Neutrophil (primary cell): ENCODE data around the gene ZNF407.

Experiments
- H3K27ac ChIP-seq: fragments of 200-600 bp; sonication (generic); 2 replicates; pipeline ENCODE4 v1.5.1; 2016; ENCODE audit warnings: mild to moderate bottlenecking, moderate library complexity
- H3K27me3 ChIP-seq: fragments of 200-600 bp; sonication (generic); 2 replicates; pipeline ENCODE4 v1.6.0; 2016; ENCODE audit warnings: mild to moderate bottlenecking
- H3K36me3 ChIP-seq: fragments of 200-600 bp; sonication (generic); 2 replicates; pipeline ENCODE4 v1.5.1; 2017
- H3K4me1 ChIP-seq, 2 experiments: fragments of 200-600 bp in 1 of 2; sonication (generic) in 1 of 2; 1 replicate in 1 of 2; 2 replicates in 1 of 2; pipeline versions ENCODE4 v1.5.1 to v1.6.1; 2013 to 2016; ENCODE audit warnings: low read depth in 1 of 2, low read length in 1 of 2, mild to moderate bottlenecking in 1 of 2, moderate library complexity in 1 of 2; ENCODE audit not compliant: control insufficient read depth in 1 of 2, insufficient read depth in 1 of 2
- H3K4me3 ChIP-seq, 2 experiments: fragments of 200-600 bp in 1 of 2; sonication (generic) in 1 of 2; 1 replicate in 1 of 2; 2 replicates in 1 of 2; pipeline ENCODE4 v1.5.1; 2013 to 2016; ENCODE audit warnings: low read depth in 1 of 2, low read length in 1 of 2, mild to moderate bottlenecking in 1 of 2, moderate library complexity in 1 of 2
- H3K9me3 ChIP-seq: fragments of 200-600 bp; sonication (generic); 2 replicates; pipeline ENCODE4 v1.5.1; 2016
- TF ChIP-seq, protein P1 (sequence below): fragments of 200-600 bp; sonication (generic); IDR thresholded peaks from 2 replicates; pipeline ENCODE4 v1.5.1; 2016; ENCODE audit warnings: antibody characterized with exemption

Gene ZNF407

DNA sequence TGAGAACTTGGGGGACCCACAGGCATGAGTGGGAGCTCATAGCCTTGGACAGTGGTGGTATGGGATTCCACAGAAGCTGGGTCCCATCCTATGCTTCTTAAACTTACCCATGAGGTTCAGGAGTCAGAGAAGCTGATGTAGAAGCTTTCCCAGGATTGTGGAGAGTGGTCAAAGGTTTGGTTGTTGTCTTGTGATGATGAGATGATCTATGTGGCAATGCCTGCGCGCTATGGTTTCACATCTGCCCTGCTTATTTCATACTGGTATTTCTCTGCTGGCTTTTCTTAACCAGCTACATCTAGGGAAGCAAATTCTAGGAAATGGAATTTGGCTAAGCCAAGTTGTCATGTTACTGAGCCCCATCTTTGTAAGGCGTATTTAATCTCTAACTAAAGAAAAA, 168.6 kb downstream of the ZNF407 start:
- Histone ChIP-seq H3K4me3 (no peak overlapping the region), H3K9me3 (no peaks in the 10 kb centered on the region), H3K4me1 (no peaks in the 10 kb centered on the region), H3K36me3 (no peaks in the 10 kb centered on the region), H3K27ac (no peak overlapping the region), H3K27me3 (no peaks in the 10 kb centered on the region)
- TF ChIP-seq, protein P1, sequence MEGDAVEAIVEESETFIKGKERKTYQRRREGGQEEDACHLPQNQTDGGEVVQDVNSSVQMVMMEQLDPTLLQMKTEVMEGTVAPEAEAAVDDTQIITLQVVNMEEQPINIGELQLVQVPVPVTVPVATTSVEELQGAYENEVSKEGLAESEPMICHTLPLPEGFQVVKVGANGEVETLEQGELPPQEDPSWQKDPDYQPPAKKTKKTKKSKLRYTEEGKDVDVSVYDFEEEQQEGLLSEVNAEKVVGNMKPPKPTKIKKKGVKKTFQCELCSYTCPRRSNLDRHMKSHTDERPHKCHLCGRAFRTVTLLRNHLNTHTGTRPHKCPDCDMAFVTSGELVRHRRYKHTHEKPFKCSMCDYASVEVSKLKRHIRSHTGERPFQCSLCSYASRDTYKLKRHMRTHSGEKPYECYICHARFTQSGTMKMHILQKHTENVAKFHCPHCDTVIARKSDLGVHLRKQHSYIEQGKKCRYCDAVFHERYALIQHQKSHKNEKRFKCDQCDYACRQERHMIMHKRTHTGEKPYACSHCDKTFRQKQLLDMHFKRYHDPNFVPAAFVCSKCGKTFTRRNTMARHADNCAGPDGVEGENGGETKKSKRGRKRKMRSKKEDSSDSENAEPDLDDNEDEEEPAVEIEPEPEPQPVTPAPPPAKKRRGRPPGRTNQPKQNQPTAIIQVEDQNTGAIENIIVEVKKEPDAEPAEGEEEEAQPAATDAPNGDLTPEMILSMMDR, result no peak

DNA sequence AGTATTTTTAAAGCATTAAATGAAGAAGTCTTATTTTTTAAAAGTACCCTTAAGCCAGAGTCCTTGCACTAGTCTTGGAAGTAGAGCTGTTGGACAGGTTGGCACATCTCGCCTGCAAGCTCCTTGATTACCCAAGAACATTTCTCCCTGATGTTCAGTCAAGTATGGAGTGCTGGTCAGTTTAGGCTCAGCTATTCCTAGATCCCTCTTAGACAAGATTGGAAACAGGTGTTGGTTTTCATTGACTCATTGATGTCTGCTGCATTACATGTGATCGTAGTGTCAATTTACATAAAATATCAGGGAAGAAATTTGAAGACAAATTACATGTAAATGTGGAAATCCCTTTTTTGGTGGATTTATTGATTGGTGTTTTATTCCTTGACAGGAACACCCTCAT, 170.4 kb downstream of the ZNF407 start:
- H3K27me3 ChIP-seq, result no peaks in the 10 kb centered on the region
- H3K9me3 ChIP-seq, result no peaks in the 10 kb centered on the region
- TF ChIP-seq, protein P1, result no peak
- H3K4me3 ChIP-seq, result no peak overlapping the region
- H3K27ac ChIP-seq, result no peak overlapping the region
- H3K4me1 ChIP-seq, result no peaks in the 10 kb centered on the region
- H3K36me3 ChIP-seq, result no peaks in the 10 kb centered on the region

DNA sequence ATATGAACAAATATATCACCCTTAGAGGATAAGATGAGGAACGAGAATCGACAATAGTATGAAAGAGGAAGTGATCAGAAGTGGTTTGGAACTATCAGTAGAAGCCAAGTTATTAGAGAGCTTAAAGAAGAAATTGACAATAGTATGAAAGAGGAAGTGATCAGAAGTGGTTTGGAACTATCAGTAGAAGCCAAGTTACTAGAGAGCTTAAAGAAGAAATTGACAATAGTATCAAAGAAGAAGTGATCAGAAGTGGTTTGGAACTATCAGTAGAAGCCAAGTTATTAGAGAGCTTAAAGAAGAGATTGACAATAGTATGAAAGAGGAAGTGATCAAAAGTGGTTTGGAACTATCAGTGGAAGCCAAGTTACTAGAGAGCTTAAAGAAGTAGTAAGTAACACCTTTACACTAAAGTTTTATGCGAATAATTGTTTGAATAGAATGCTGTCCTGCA, 175.5 kb downstream of the ZNF407 start:
- TF ChIP-seq, protein P1, result no peak
- H3K4me3 ChIP-seq, result no peak overlapping the region
- H3K9me3 ChIP-seq, result no peaks in the 10 kb centered on the region
- no peaks in the 10 kb centered on the region for H3K4me1 ChIP-seq
- no peak overlapping the region for H3K27ac ChIP-seq
- H3K27me3 ChIP-seq, result no peaks in the 10 kb centered on the region
- H3K36me3 ChIP-seq, result peaks cover 5% of the 10 kb centered on the region

DNA sequence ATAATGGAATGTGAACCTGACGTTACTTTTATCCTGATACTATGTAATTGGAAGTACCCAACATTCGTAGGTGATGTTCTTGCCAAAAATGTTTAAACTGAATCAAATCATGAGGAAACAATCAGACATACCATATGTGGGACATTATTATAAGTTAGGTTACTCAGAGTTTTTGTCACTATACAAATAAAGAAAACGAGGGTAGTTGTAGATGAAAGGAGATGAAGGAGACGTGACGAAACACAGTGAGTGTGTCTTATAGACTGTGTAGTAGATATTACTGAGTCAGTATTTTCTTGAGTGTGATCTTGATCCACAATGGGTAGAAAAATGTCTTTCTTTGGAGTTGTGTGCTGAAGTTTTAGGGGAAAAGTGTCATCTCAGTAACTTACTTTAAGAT, 176.8 kb downstream of the ZNF407 start:
- Histone ChIP-seq H3K36me3 (peaks cover 5% of the 10 kb centered on the region), H3K27me3 (no peaks in the 10 kb centered on the region), H3K4me1 (no peaks in the 10 kb centered on the region), H3K4me3 (no peak overlapping the region), H3K9me3 (no peaks in the 10 kb centered on the region), H3K27ac (no peak overlapping the region)
- TF ChIP-seq, protein P1, result no peak

DNA sequence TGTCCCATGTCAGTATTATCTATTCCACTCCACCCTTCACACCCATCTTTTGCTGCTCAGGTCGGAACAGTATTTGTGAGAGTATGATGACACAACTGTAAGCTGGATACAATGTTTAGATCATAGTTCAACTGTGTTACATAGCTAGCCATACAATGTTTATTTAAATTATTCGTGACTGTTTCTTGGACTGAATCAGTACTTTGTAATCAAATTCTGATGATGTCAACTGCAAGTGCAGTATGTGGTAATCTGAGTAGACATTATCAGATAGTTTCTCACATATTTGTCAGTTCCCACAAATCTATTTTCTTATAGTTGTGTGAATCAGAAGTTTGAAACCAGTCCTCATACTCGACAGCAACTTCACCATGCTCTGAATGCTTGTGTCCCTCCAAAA, 177.6 kb downstream of the ZNF407 start:
- Histone ChIP-seq H3K36me3 (peaks cover 5% of the 10 kb centered on the region), H3K9me3 (no peaks in the 10 kb centered on the region), H3K27me3 (no peaks in the 10 kb centered on the region), H3K4me3 (no peak overlapping the region), H3K27ac (no peak overlapping the region), H3K4me1 (no peaks in the 10 kb centered on the region)
- TF ChIP-seq, protein P1, result no peak
